SU-DHL-6 (cell line): ENCODE measurements around the gene KCTD8.

Experiments used
- H2AFZ ChIP-seq: fragments of 200-600 bp; sonication (generic); 2 replicates; pipeline ENCODE4 v1.6.1; 2014; ENCODE audit warnings: low read depth, mild to moderate bottlenecking, moderate library complexity, mixed read lengths, antibody characterized with exemption, low read length; ENCODE audit not compliant: severe bottlenecking
- H3F3A ChIP-seq: fragments of 200-600 bp; shearing (Covaris generic); 2 replicates; pipeline ENCODE4 v1.6.0; 2016; ENCODE audit warnings: antibody characterized with exemption, mild to moderate bottlenecking; ENCODE audit not compliant: insufficient read depth
- H3K27ac ChIP-seq: fragments of 200-600 bp; sonication (generic); 2 replicates; pipeline ENCODE4 v1.5.1; 2016; ENCODE audit warnings: low read depth, mild to moderate bottlenecking, low read length, moderate library complexity, mixed read lengths
- H3K27me3 ChIP-seq: fragments of 200-600 bp; sonication (generic), shearing (Covaris generic); 2 replicates; pipeline ENCODE4 v1.6.0; 2014; ENCODE audit warnings: mild to moderate bottlenecking, low read length
- H3K36me3 ChIP-seq: fragments of 200-600 bp; sonication (generic); 2 replicates; pipeline ENCODE4 v1.6.1; 2014; ENCODE audit warnings: mild to moderate bottlenecking, low read length, mixed read lengths
- H3K4me2 ChIP-seq: fragments of 300-600, 200-600 bp; shearing (Covaris generic), sonication (generic); 2 replicates; pipeline ENCODE4 v1.6.0; 2014; ENCODE audit warnings: low read length, low read depth, mild to moderate bottlenecking; ENCODE audit not compliant: poor library complexity, severe bottlenecking
- H3K4me3 ChIP-seq: fragments of 200-600 bp; sonication (generic); 2 replicates; pipeline ENCODE4 v1.5.1; 2014; ENCODE audit warnings: antibody characterized with exemption, low read length, mild to moderate bottlenecking, mixed read lengths; ENCODE audit not compliant: insufficient read depth, poor library complexity, severe bottlenecking
- H3K79me2 ChIP-seq: fragments of 200-600 bp; sonication (generic); 2 replicates; pipeline ENCODE4 v1.6.1; 2014; ENCODE audit warnings: mild to moderate bottlenecking, low read length, moderate library complexity; ENCODE audit not compliant: insufficient read depth
- H3K9ac ChIP-seq: fragments of 200-600 bp; sonication (generic); 2 replicates; pipeline ENCODE4 v1.7.0; 2014; ENCODE audit warnings: mild to moderate bottlenecking, low read length
- H3K9me2 ChIP-seq: fragments of 200-600 bp; sonication (generic); replicated peaks from 2 replicates; pipeline ENCODE4 v1.6.1; 2014; ENCODE audit warnings: low read length; ENCODE audit not compliant: insufficient read depth
- H3K9me3 ChIP-seq: fragments of 200-600 bp; sonication (generic); 2 replicates; pipeline ENCODE4 v1.6.1; 2014; ENCODE audit warnings: low read length, mixed read lengths; ENCODE audit not compliant: insufficient read depth
- H4K20me1 ChIP-seq: fragments of 200-600 bp; sonication (generic); 2 replicates; pipeline ENCODE4 v1.6.1; 2014; ENCODE audit warnings: low read depth, mild to moderate bottlenecking, antibody characterized with exemption, low read length, moderate library complexity, mixed read lengths
- CTCF ChIP-seq: fragments of 200-600 bp; sonication (generic); IDR thresholded peaks from one replicate; pipeline ENCODE4 v1.5.1; 2017; ENCODE audit warnings: antibody characterized with exemption, mild to moderate bottlenecking, low read length, moderate library complexity; ENCODE audit not compliant: insufficient read depth, poor library complexity, severe bottlenecking
- EZH2phosphoT487 ChIP-seq: fragments of 200-600 bp; sonication (generic), shearing (Covaris generic); conservative IDR thresholded peaks from 2 replicates; pipeline ENCODE4 v1.6.1; 2018; ENCODE audit warnings: mild to moderate bottlenecking, antibody characterized with exemption, low read length, moderate library complexity, mixed read lengths

Gene KCTD8

GRCh38 chr4:44447563-44448504 is 775 bp downstream of the KCTD8 start:
- no peaks in the 10 kb centered on the region for H3K36me3 ChIP-seq
- no peak overlapping the region for H2AFZ ChIP-seq
- H3K79me2 ChIP-seq, result no peaks in the 10 kb centered on the region
- H3F3A ChIP-seq, result no peaks in the 10 kb centered on the region
- no peak overlapping the region for H3K4me3 ChIP-seq
- H3K4me2 ChIP-seq, result no peak overlapping the region
- H3K9me2 ChIP-seq, result no peaks in the 10 kb centered on the region
- no peaks in the 10 kb centered on the region for H4K20me1 ChIP-seq
- H3K27me3 ChIP-seq, result no peaks in the 10 kb centered on the region
- H3K9ac ChIP-seq, result no peak overlapping the region
- TF ChIP-seq CTCF (no peak), EZH2phosphoT487 (no peak)
- H3K9me3 ChIP-seq, result no peaks in the 10 kb centered on the region
- H3K27ac ChIP-seq, result no peak overlapping the region

GRCh38 chr4:44446801-44447562 is 1.6 kb downstream of the KCTD8 start:
- Histone ChIP-seq H3K9me3 (no peaks in the 10 kb centered on the region), H3K36me3 (no peaks in the 10 kb centered on the region), H3K27me3 (no peaks in the 10 kb centered on the region), H3K27ac (no peak overlapping the region), H4K20me1 (no peaks in the 10 kb centered on the region), H3K9ac (no peak overlapping the region), H3K9me2 (no peaks in the 10 kb centered on the region), H3K79me2 (no peaks in the 10 kb centered on the region), H3K4me2 (no peak overlapping the region), H3K4me3 (no peak overlapping the region), H2AFZ (no peak overlapping the region), H3F3A (no peaks in the 10 kb centered on the region)
- no peak for TF ChIP-seq EZH2phosphoT487
- TF ChIP-seq CTCF, result no peak

- Histone ChIP-seq H3K9ac (no peak overlapping the region), H3K4me3 (no peak overlapping the region)
- TF ChIP-seq EZH2phosphoT487, result no peak
- no peak for TF ChIP-seq CTCF
These were observed 2.4 kb downstream of the KCTD8 start for GRCh38 chr4:44446191-44446590.

More at GRCh38 chr4:44446191-44446590, 2.4 kb downstream of the KCTD8 start:
- Histone ChIP-seq H3K9me3 (no peaks in the 10 kb centered on the region), H3F3A (no peaks in the 10 kb centered on the region), H3K36me3 (no peaks in the 10 kb centered on the region), H3K9me2 (no peaks in the 10 kb centered on the region), H3K79me2 (no peaks in the 10 kb centered on the region), H4K20me1 (no peaks in the 10 kb centered on the region), H3K27me3 (no peaks in the 10 kb centered on the region), H3K27ac (no peak overlapping the region), H3K4me2 (no peak overlapping the region), H2AFZ (no peak overlapping the region)
